Measurements from ENCODE around the gene LRRTM3.
A peak's percentile ranks its signal among the peaks of the same experiment; 100 is the strongest.

Gene LRRTM3

DNA sequence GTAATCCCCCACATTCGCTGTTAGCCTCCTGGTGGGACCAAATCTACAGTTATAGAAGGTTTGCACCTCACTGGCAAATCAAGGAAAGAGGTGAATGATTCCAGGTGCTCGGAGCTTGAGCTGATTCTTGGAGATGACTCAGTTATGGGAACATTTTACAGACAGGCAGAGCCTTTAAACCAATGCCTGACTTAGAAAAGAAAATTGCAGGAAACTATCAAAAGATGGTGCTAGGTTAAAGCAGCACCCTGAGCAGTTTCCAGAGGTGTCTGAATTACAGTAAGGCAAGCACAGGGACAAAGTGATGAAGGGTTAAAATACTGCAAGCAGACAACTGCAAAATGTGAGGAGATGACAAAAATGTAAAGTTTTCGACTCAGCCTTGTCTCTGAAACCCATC, 2.9 kb downstream of the LRRTM3 start:
- Histone ChIP-seq H3K36me3 (replicated peaks; ENCODE audit: insufficient read depth, low read length) (no peaks in the 10 kb centered on the region), H3K9me2 (replicated peaks; ENCODE audit: insufficient read depth, low read length) (no peaks in the 10 kb centered on the region), H3K4me1 (ENCODE audit: low read length) (no peaks in the 10 kb centered on the region), H4K20me1 (ENCODE audit: insufficient read depth, low read length) (no peaks in the 10 kb centered on the region), H3K4me3 (ENCODE audit: low read length) (no peak overlapping the region), H3K9ac (ENCODE audit: low read length) (no peak overlapping the region), H3K79me2 (ENCODE audit: low read length) (no peaks in the 10 kb centered on the region), H3K27ac (ENCODE audit: low read length) (no peak overlapping the region), H3K4me2 (ENCODE audit: low read depth, low read length) (no peak overlapping the region), H3F3A (ENCODE audit: insufficient read depth, low read length) (no peaks in the 10 kb centered on the region), H2AFZ (ENCODE audit: low read length) (no peak overlapping the region), H3K9me3 (replicated peaks; ENCODE audit: insufficient read depth, low read length) (no peaks in the 10 kb centered on the region), H3K27me3 (replicated peaks; ENCODE audit: insufficient read depth, low read length) (no peaks in the 10 kb centered on the region)
- TF ChIP-seq, protein P1, sequence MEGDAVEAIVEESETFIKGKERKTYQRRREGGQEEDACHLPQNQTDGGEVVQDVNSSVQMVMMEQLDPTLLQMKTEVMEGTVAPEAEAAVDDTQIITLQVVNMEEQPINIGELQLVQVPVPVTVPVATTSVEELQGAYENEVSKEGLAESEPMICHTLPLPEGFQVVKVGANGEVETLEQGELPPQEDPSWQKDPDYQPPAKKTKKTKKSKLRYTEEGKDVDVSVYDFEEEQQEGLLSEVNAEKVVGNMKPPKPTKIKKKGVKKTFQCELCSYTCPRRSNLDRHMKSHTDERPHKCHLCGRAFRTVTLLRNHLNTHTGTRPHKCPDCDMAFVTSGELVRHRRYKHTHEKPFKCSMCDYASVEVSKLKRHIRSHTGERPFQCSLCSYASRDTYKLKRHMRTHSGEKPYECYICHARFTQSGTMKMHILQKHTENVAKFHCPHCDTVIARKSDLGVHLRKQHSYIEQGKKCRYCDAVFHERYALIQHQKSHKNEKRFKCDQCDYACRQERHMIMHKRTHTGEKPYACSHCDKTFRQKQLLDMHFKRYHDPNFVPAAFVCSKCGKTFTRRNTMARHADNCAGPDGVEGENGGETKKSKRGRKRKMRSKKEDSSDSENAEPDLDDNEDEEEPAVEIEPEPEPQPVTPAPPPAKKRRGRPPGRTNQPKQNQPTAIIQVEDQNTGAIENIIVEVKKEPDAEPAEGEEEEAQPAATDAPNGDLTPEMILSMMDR (IDR thresholded peaks at IDR 0.05; ENCODE audit: low read length) = no peak
- TF ChIP-seq EZH2 (optimal IDR thresholded peaks at IDR 0.05; ENCODE audit: low read depth, low read length) = no peak
- no peak for TF ChIP-seq EZH2phosphoT487 (IDR thresholded peaks at IDR 0.05; ENCODE audit: low read length)
- DNase-seq = no peak

DNA sequence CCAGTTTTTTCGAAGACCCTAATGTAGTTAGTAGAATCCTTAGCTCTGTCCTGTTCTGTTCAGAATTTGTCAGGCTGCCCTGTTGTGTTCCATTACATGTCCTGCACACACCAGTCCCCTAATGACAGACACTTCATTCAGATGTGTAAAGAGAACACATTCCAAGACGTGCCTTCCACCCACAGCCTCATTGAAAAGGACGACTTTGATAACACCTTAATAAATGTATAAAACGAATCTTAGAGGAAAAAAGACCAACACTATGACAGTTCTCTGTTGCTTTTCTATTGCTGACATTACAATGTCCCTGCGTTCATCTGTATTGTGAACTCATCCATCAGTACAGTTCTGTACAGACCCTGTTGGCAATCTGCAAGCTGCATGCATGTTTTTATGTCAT, 3.5 kb downstream of the LRRTM3 start:
- H3K4me1 ChIP-seq (ENCODE audit: low read length) = no peaks in the 10 kb centered on the region
- no peak overlapping the region for H3K4me3 ChIP-seq (ENCODE audit: low read length)
- H3K9me3 ChIP-seq (replicated peaks; ENCODE audit: insufficient read depth, low read length) = no peaks in the 10 kb centered on the region
- no peaks in the 10 kb centered on the region for H4K20me1 ChIP-seq (ENCODE audit: insufficient read depth, low read length)
- H3K9me2 ChIP-seq (replicated peaks; ENCODE audit: insufficient read depth, low read length) = no peaks in the 10 kb centered on the region
- no peak overlapping the region for H3K9ac ChIP-seq (ENCODE audit: low read length)
- H3K27me3 ChIP-seq (replicated peaks; ENCODE audit: insufficient read depth, low read length) = no peaks in the 10 kb centered on the region
- no peaks in the 10 kb centered on the region for H3F3A ChIP-seq (ENCODE audit: insufficient read depth, low read length)
- no peaks in the 10 kb centered on the region for H3K79me2 ChIP-seq (ENCODE audit: low read length)
- H2AFZ ChIP-seq (ENCODE audit: low read length) = no peak overlapping the region
- H3K27ac ChIP-seq (ENCODE audit: low read length) = no peak overlapping the region
- DNase-seq = no peak
- no peaks in the 10 kb centered on the region for H3K36me3 ChIP-seq (replicated peaks; ENCODE audit: insufficient read depth, low read length)
- no peak overlapping the region for H3K4me2 ChIP-seq (ENCODE audit: low read depth, low read length)
- TF ChIP-seq, protein P1 (IDR thresholded peaks at IDR 0.05; ENCODE audit: low read length) = no peak
- TF ChIP-seq EZH2 (optimal IDR thresholded peaks at IDR 0.05; ENCODE audit: low read depth, low read length) = no peak
- TF ChIP-seq EZH2phosphoT487 (IDR thresholded peaks at IDR 0.05; ENCODE audit: low read length) = no peak

DNA sequence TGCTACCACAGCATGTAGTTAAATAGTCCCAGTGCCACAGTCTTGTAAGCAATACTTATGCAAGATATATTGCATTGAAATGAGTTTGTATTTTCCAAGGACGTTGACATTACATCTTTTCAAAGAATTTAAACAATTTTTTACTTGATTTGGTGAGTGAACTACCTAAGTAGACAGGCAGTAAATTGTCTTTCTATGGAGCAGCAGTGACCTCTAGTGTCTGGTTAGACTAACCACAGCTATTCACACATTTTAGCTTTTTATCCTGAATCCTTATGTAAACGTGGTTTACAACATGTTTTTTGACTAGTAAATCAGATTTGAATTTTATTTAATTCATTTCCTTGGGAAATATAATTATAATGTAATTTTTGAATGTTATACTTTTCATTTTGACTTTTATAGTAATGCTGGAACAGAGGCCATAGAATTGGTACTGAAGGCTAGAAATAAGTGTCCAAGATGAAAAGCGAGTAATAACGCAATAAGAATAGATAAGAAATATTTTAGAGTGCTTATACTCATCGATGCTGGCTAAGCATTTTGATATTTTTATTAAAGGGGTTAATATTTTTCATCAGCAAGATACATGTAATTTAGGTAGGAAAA, 5.6 kb downstream of the LRRTM3 start:
- no peaks in the 10 kb centered on the region for H4K20me1 ChIP-seq (ENCODE audit: insufficient read depth, low read length)
- H3K27me3 ChIP-seq (replicated peaks; ENCODE audit: insufficient read depth, low read length) = no peaks in the 10 kb centered on the region
- H3K4me2 ChIP-seq (ENCODE audit: low read depth, low read length) = no peak overlapping the region
- H3K79me2 ChIP-seq (ENCODE audit: low read length) = no peaks in the 10 kb centered on the region
- no peaks in the 10 kb centered on the region for H3K4me1 ChIP-seq (ENCODE audit: low read length)
- no peak overlapping the region for H3K4me3 ChIP-seq (ENCODE audit: low read length)
- DNase-seq = peak; percentile 57
- TF ChIP-seq EZH2 (optimal IDR thresholded peaks at IDR 0.05; ENCODE audit: low read depth, low read length) = no peak
- TF ChIP-seq, protein P1 (IDR thresholded peaks at IDR 0.05; ENCODE audit: low read length) = peak; percentile 80
- no peak overlapping the region for H3K27ac ChIP-seq (ENCODE audit: low read length)
- H3K9me3 ChIP-seq (replicated peaks; ENCODE audit: insufficient read depth, low read length) = no peaks in the 10 kb centered on the region
- H3K9me2 ChIP-seq (replicated peaks; ENCODE audit: insufficient read depth, low read length) = no peaks in the 10 kb centered on the region
- no peak overlapping the region for H3K9ac ChIP-seq (ENCODE audit: low read length)
- no peaks in the 10 kb centered on the region for H3F3A ChIP-seq (ENCODE audit: insufficient read depth, low read length)
- no peaks in the 10 kb centered on the region for H3K36me3 ChIP-seq (replicated peaks; ENCODE audit: insufficient read depth, low read length)
- no peak overlapping the region for H2AFZ ChIP-seq (ENCODE audit: low read length)

Data from MM.1S (cell line).